ENCODE data around the gene CEMIP.

Gene CEMIP

DNA sequence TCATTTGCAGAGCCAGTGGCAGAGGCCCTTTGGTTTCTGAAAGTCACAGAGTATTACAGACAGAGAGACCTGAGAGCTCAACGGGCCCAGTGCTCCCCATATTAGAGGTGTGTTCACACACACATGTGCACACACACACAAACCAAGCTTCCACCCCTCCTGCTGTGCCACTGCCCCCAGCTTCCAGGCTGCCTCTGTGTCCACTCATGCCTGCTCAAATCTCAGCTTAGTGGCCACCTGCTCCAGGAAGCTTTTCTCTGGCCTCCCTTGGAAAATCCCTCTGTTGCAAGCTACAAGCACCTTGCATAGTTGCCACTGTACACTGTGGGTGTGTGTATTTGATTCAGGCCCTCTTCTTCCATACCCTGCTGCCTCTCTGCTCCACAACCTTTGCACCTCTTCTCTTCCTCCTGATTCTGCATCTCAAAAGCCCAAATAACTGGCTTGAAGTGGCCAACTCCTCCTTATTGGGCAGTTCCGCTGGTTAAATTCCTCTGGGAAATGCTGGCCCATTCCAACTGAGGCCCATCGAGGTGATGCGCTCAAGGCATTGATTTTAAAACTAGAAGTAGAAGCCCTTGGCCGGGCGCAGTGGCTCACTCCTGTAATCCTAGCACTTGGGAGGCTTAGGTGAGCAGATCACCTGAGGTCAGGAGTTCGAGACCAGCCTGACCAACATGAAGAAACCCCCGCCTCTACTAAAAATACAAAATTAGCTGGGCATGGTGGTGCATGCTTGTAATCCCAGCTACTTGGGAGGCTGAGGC is 187.4 kb downstream of the CEMIP start:
- DNase-seq: no peak

- no peak for DNase-seq
These were observed 188.3 kb downstream of the CEMIP start for GRCh38 chr15:80967451-80967850.

GRCh38 chr15:80967991-80968510 is 188.9 kb downstream of the CEMIP start:
- no peak for DNase-seq

GRCh38 chr15:80969316-80969715 is 190.1 kb downstream of the CEMIP start:
- DNase-seq: no peak

GRCh38 chr15:80970018-80970657 is 191.0 kb downstream of the CEMIP start:
- no peak for DNase-seq

GRCh38 chr15:80970658-80971057 is 191.5 kb downstream of the CEMIP start:
- no peak for DNase-seq

DNA sequence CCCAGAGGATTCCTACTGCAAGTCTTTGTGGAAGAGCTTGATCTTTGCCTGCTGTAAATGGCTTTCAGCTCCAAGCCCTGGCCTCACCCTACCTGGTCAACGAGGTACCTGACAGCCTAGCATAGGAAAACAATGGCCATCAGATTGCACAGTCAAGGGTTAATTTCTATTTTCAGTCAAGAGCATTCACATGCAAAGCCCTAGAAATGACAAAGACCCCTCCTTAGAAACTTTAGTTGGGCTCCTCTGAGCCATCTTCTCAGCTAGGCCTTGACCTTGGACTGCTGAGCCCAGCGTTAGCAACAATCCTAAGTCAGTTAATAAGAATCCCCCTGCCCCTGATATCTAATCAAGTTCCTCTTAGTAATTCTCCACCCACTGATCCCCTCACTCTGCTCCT is 192.0 kb downstream of the CEMIP start:
- DNase-seq: no peak

DNA sequence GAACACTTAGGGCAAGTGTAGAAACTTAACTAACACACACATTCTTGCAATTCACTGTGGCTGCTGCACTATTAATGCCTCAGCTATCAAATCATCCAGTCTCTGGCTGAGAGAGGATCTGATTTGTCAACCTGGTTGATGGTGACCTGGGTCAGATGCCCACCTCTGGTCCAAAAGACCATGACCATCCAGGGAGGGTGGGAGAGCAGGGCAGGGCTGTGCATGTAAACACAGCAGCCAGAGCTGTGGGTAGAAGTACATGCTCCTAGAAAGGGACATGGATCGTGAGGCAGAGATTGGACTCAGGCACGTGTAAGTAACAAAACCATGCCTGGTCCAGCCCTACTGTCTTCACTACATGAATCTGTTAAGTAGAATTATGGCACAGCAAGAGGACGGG is 193.1 kb downstream of the CEMIP start:
- DNase-seq: no peak

DNA sequence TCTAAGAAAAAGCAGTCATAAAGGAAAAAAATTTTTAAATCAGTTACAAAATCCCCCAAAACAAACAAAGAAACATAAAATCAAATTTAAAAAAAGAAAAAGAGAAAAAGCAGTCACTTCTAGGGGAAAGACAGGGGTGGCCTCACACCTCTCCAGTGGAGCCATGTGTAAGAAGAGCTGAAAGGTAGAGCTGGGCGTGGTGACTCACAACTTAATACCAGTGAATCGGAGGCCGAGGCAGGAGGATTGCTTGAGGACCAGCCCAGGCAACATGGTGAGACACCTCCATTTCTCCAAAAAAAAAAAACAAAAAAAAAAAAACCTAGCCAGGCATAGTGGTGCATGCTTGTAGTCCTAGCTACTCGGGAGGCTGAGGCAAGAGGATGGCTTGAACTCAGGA is 195.7 kb downstream of the CEMIP start:
- no peak for DNase-seq

DNA sequence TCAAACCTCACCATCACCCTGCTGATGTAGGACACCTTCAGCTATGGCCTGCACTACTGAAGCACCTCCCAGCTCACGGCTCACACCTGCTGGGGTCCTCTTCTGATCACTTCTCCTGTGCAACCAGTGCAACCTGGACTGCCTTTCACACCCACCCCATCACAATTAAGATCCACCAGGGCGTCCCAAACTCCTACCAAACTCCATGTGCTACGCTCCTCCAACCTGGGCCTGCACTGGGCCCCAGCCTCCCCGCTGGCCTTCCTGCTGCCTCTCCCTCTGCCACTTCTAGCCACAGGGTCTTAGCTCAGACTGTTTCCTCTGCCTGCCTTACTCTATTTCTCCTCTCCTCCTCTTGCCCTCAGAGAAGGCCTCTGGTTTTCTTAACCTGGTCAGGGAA is 197.7 kb downstream of the CEMIP start:
- no peak for DNase-seq

- DNase-seq: no peak
These were observed 198.5 kb downstream of the CEMIP start for GRCh38 chr15:80977627-80978036.

- DNase-seq: no peak
These were observed 199.6 kb downstream of the CEMIP start for GRCh38 chr15:80978685-80979329.

GRCh38 chr15:80979538-80980200 is 200.5 kb downstream of the CEMIP start:
- DNase-seq: no peak

GRCh38 chr15:80982205-80982604 is 203.0 kb downstream of the CEMIP start:
- no peak for DNase-seq

GRCh38 chr15:80982839-80983238 is 203.7 kb downstream of the CEMIP start:
- DNase-seq: no peak

DNA sequence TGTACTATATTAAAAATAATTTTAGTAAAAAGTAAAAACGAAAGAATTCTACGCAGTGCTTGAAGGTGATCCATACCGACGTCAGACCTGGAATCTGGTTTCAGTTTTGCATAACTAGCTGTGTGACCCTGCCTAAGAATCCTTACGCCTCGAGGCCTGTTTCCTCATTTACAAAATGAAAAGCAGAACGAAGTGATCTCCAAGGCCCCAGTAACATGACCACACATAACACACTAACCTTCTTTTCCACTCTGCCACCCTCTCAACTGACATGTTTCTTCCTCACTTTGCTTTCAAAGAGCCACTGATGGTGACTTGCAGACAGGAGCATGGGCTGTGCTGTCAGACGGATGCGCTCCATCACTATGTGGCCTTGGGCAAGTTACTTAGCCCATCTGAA is 205.7 kb downstream of the CEMIP start:
- no peak for DNase-seq

DNA sequence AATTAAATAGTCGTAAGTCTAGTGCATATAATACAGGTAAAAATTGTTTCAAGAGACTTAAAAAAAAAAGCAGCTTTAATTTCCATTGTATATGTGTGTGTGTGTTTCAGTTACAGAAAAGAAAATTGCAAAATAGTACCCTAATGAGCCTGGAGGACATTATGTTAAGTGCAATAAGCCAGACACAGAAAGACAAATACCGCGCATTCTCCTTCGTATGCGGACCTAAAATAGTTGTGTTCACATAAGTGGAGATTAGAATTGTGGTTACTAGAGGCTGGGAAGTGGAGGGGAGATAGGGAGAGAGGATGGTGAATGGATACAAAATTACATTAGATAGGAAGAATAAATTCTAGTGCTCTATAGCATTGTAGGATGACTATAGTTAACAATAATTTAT is 206.8 kb downstream of the CEMIP start:
- DNase-seq: no peak

GRCh38 chr15:80986487-80986886 is 207.3 kb downstream of the CEMIP start:
- no peak for DNase-seq

DNA sequence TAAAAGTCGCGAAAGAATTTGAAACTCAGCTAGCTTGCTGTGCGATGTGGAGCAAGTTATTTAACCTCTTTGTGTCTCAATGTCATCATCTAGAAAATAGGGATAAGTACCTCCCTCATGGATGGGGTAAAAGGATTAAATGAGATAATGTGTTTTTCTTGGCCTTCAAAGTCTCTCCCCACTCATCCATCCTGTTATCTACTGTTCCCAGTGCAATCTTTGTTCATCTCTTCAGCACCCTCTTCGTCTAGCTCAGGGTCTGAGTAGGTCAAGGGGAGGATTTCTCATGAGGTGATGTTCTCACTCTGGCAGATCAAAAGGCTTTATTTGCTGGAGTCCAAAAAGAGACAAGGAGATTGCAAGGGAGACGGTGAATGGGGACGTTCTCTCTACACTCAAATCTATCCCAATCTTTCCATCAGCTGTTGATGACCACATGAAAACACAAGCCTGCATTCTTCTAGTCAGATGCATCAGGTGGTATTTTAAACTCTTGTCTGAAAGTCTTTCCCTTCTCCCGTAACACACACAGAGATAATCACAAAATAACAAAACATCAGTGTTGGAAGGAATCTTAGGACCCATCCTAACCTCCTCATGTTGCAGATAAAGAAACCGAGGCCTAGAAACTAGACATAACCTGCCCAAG is 209.1 kb downstream of the CEMIP start:
- DNase-seq: no peak

GRCh38 chr15:80989081-80989517 is 209.9 kb downstream of the CEMIP start:
- DNase-seq: no peak

DNA sequence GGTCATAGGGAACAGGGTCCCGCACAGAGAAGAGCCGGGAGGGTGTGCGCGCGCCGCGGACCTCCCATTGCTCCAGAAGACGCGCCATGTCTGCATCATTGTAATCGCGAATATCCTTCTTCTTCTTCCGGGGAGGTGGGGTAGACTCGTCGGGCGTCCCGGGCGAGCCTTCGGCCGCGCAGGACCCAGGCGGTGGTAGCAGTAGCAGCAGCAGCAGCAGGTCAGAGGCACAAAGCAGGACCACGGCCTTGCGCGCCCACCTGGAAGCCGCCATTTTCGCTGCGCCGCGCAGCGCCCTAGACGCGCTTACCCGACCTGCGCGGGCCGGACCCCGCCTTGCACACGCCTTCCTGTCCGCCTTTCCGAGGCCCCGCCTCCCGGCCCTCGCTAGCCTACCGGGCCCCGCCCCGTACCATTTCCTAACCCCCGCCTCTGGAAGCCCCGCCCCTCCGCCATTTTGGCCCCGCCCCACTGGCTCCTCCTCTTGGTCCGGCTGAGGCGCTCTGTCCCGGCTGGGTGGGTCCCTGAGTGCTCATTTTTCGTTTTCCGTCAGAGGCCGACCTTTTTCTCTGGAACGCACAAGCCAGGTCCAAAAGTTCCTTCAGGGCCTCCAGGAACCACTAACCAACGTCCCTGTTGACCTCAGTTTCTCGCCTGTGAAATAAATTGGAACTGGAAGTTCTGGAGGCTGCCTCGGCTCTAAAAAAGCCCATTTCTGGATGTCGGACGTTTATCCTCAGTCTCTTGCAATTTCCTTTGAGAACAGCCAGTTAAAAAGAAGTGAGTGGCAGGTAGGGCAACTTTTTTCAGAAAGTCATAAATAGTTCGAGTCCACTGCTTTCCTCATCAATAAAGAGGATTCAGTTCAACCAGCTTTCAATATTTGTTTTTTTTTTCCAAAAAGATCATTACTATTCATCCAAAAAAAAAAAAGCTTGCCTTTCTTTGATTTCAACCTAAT is 210.6 kb downstream of the CEMIP start, which contains the start of gene MESD:
Gene MESD (minus strand): TSS at position 302 of the 961 bp plus-strand sequence. CDS start 28 bp downstream, at position 274.
- DNase-seq: peak; percentile 82

Measured in NCI-H1417 treated with DMSO at 0.1 percent for 48 hours (cell line).